ENCODE data around the gene KCNA1. TPM values are rescaled to one million over a fixed set of nuclear protein-coding genes. Genes with fewer than 3 reads are reported as not detected.

KCNA1 gene
- total RNA-seq, 1 donor, result 0.18 TPM

DNA sequence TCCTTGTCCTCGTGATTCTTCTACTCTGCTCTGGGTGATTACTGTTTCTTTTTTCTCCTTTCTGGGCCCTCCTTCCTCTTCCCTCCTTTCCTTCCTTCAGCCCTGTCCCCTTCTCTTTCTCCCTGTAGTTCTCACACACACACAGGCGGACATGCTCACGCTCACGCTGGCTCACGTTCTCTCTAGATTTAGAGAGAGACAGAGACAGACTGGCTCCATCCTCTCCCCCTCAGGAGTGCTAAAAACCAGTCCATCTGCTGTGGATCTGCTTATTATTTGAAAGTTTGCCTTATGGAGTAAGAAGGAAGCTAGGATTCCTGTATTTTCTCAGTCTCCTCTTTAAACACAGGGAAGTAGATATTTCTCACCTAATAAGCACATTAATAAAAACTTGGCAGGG lies 48.1 kb downstream of the KCNA1 start:
- DNase-seq (ENCODE audit: low read depth), result no peak
- H3K4me3 ChIP-seq (ENCODE audit: low read depth, low read length), result no peak overlapping the region
- TF ChIP-seq, protein P1, sequence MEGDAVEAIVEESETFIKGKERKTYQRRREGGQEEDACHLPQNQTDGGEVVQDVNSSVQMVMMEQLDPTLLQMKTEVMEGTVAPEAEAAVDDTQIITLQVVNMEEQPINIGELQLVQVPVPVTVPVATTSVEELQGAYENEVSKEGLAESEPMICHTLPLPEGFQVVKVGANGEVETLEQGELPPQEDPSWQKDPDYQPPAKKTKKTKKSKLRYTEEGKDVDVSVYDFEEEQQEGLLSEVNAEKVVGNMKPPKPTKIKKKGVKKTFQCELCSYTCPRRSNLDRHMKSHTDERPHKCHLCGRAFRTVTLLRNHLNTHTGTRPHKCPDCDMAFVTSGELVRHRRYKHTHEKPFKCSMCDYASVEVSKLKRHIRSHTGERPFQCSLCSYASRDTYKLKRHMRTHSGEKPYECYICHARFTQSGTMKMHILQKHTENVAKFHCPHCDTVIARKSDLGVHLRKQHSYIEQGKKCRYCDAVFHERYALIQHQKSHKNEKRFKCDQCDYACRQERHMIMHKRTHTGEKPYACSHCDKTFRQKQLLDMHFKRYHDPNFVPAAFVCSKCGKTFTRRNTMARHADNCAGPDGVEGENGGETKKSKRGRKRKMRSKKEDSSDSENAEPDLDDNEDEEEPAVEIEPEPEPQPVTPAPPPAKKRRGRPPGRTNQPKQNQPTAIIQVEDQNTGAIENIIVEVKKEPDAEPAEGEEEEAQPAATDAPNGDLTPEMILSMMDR (IDR thresholded peaks at IDR 0.05; ENCODE audit: insufficient read depth, low read length), result no peak

DNA sequence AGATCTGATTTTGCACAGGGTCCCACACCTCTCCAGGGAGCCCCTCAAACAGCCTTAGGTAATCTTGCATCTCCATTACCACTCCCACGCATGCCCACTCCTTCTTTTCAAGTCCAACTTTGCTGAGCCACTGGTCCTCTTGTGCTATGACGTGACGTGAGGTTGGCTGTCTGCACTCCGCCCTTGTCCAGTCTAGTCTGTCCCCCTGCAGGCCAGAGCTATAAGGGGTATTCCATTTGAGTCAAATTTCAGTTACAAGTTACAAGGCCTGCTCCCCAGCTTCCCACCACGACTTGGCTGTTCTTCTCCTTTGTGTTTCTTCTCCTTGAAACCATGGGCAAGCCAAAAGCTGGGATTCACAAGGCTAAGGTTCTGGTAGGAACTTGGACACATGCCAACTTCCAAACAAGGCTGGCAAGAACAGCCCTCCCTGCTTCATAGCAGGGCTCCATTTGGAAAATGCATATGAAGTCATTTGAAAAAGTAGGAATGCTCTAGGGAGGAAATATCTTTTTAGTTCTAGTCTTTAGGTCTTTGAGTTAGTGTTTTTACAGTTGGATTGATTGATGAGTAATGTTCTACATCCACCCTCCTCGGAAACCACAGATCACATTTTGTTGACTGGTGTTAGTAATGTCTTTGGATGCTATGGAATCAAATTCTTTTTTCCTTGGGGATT lies 49.1 kb downstream of the KCNA1 start:
- TF ChIP-seq, protein P1 (IDR thresholded peaks at IDR 0.05; ENCODE audit: insufficient read depth, low read length), result no peak
- DNase-seq (ENCODE audit: low read depth), result peak; percentile 20
- no peak overlapping the region for H3K4me3 ChIP-seq (ENCODE audit: low read depth, low read length)

DNA sequence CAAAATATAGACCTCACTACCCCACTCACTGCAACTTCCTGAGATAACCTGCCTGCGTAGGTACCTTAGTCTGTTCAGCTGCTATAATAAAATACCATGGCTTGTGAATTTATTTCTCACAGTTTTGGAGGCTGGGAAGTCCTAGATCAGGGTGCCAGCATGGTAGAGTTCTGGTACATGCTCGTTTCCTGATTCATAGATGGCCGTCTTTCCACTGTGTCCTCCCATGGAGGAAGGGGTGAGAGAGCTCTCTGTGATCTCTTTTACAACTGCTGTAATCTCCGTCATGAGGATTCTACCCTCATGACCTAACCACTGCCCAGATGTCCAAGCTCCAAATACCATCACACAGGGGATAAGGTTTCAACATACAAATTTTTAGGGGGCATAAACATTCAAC lies 49.7 kb downstream of the KCNA1 start:
- TF ChIP-seq, protein P1 (IDR thresholded peaks at IDR 0.05; ENCODE audit: insufficient read depth, low read length), result no peak
- no peak for DNase-seq (ENCODE audit: low read depth)
- H3K4me3 ChIP-seq (ENCODE audit: low read depth, low read length), result no peak overlapping the region

DNA sequence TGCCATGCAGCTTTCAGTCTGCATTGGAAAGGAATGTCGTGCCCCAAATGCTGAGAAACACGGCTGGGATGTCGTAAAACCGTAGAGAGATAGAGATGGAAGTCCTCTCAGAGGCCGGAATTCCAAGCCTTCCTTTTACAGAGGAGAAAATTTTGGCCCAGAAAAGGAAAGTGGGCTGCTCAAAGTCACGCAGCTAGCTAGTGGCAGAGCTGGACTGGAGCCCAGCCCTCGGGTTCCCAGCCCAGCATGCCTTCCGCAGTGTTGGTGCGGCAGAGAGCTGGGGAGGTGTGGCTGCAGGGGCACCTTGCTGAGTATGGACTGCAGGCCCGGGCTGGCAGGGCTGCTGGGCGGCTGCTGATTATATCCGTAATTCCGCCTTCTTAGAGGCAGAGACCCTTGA lies 50.3 kb downstream of the KCNA1 start:
- no peak overlapping the region for H3K4me3 ChIP-seq (ENCODE audit: low read depth, low read length)
- TF ChIP-seq, protein P1 (IDR thresholded peaks at IDR 0.05; ENCODE audit: insufficient read depth, low read length), result no peak
- DNase-seq (ENCODE audit: low read depth), result no peak

DNA sequence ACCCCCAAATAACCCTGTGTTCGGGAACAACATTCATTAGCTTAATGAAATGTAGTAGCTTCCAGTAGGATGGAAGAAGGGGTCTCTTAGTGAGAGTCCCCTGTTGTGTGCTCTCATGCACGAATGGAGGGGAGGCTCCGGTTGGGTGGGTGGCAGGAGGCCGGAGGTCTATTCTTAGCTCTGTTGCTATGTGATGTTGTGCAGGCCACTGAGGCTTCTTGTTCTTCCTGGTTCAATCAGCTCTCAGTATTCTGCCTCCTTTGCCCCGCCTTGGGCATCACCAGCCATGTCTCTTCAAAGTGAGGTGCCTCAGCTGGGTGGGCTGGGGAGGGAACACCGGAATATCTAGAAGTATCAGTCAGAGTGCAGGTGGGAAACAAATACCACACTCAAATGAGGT lies 50.8 kb downstream of the KCNA1 start:
- DNase-seq (ENCODE audit: low read depth), result no peak
- TF ChIP-seq, protein P1 (IDR thresholded peaks at IDR 0.05; ENCODE audit: insufficient read depth, low read length), result no peak
- no peak overlapping the region for H3K4me3 ChIP-seq (ENCODE audit: low read depth, low read length)

DNA sequence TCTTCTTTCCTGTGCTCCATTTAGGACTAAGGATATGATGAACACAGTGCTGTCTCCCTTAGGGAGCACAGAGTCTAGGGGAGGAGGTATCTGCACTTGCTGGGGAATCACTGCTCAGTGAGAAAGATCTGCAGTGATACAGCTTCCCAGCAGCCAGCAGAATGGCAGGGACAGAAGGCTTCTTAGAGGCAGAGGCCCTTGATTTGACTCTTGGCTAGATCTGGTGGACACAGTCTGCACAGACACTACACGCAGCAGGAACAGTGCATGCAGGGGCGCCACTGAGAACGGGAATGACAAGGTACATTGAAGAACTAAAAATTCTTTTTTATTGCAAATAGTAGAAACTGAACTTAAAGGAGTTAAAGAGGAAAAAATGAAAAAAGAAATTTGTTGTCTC lies 51.6 kb downstream of the KCNA1 start:
- H3K4me3 ChIP-seq (ENCODE audit: low read depth, low read length), result no peak overlapping the region
- TF ChIP-seq, protein P1 (IDR thresholded peaks at IDR 0.05; ENCODE audit: insufficient read depth, low read length), result no peak
- no peak for DNase-seq (ENCODE audit: low read depth)
